GM19025 (cell line): ENCODE data around the gene ROBO1.

ENCODE experiments used
- ATAC-seq: cut with Tn5 transposase; IDR thresholded peaks from one replicate; pipeline ENCODE4 v1.9.1; 2021; ENCODE audit warnings: mild to moderate bottlenecking, low read depth, moderate library complexity; ENCODE audit not compliant: unreplicated experiment

Gene ROBO1

DNA sequence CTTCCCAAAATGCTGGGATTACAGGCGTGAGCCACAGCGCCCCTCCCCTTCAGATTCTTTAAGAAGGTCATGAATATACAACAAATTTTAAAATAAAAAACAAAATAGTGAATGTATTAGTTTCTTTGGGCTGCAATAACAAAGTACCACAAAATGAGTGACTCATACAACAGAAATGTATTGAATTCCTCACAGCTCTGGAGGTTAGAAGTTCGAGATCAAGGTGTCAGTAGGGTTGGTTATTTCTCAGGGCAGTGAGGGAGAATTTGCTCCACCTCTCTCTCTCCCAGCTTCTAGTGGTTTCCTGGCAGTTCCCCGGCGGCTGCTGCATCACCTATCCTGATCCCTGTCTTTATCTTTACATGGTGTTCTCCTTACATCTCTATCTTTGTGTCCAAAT, 804.0 kb downstream of the ROBO1 start:
- no peak for ATAC-seq

DNA sequence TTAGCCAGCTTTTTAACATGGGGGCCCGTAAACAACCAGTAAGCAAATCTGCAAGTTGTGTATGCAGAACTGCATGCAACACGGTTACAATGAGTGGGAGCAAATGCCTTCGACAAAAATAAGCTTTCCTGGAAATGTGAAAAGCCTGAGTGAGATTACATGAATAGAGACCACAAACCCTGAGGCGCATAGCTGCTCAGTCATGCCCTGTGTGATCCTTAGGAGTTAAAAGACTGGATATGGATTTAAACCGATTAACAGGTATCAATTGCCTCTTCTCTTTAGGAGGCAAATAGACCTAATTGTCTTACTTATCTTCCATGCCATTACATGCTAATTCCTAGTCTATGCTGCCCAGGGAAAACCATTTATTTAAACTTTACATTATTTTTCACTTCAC, 810.3 kb downstream of the ROBO1 start:
- no peak for ATAC-seq

GRCh38 chr3:78951342-78951945, 816.4 kb downstream of the ROBO1 start:
- ATAC-seq: no peak

GRCh38 chr3:78941587-78941986, 826.2 kb downstream of the ROBO1 start:
- no peak for ATAC-seq

DNA sequence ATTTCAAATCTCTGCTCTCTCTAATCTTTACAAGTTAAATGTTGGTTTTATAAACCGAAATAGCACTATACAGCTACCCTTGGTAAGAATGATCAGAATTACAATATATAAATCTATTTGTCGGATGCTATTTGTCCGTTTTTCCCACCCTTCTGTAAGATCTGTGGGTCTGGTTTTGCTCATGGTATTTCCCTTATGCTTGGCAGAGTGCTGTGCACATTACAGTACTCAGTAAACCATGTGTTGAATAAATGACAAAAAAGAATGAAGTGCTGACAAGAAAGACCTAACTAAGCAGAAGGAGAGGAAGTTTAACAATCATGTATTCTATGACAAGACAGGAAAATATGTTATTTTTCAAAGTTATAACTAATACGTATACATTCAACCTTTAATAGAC, 827.2 kb downstream of the ROBO1 start:
- no peak for ATAC-seq

- no peak for ATAC-seq
These were observed 827.7 kb downstream of the ROBO1 start for GRCh38 chr3:78940128-78940527.

- ATAC-seq: no peak
These were observed 830.3 kb downstream of the ROBO1 start for GRCh38 chr3:78937475-78937874.

DNA sequence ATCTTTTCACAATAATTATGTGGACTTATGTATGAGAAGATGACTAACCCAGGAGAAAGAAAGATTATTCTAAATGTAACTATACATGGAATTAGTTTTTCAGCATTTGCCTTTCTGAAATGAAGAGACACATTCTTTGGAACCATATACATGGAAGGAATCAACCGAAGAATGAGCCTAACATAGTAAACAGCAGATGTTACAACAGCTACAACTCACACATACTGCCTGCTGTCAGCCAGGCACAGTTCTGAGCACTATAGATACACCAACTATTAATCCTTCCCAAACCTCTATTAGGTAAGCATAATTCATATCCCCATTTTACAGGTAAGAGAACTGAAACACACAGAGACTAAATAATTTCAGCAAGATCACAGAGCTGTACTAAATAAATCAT, 840.0 kb downstream of the ROBO1 start:
- ATAC-seq: no peak

DNA sequence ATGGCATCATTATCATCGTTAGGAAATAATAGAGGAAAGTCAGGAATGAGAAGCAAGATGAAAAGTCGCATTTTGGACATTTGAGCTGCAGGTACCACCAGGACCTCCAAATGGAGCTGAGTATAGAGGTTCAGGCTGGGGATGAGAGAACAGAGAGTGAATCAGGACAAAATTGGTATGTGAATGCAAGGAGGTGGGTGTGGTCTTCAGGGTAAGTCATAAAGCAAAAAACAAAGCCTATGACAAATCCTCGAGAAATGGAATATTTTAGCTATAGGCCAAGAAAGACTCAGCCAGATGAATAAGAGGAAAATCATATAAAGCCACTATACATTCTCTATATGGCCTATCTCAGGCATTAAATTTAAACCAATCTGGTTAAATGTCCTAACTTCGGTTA, 841.3 kb downstream of the ROBO1 start:
- ATAC-seq: no peak

DNA sequence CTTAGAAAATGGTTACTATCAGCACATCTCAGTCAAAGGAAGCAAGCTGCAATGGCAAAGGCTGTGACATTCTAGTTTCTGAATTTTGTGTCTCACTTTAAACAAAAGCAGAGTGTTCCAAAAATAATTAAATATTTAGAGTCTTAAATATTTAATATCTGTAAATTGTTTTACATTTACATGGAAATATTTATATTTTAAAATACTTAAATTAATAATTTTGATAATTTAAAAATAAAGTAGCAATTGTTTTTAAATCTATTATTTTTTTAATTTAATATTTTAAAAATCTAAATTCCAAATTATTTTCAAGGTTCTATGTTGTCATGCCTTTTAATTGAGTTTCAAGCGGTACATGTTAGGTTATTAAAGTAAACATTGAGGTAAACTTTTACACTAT, 843.1 kb downstream of the ROBO1 start:
- ATAC-seq: no peak

GRCh38 chr3:78919021-78919755, 848.6 kb downstream of the ROBO1 start:
- peak; percentile 57 for ATAC-seq

- ATAC-seq: peak; percentile 36
These were observed 849.3 kb downstream of the ROBO1 start for GRCh38 chr3:78918361-78919020.

DNA sequence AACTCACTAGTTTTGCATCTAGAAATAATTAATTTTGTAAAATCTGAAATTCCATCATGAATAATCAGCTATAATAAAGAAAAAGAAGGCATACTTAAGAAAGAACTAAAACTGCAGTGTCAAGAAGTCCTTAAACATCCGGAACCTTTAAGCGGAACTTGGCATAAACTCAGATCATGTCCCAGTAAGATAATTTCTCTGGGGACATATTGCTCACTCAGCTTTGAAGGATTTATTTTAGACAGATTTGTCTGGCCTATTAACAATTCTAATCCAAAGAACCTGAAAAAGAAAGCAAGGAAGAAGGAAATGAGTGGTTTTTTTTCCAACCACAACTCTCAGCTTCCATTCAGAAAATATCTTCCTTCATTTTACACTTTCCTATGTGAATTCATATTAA, 850.3 kb downstream of the ROBO1 start:
- no peak for ATAC-seq

DNA sequence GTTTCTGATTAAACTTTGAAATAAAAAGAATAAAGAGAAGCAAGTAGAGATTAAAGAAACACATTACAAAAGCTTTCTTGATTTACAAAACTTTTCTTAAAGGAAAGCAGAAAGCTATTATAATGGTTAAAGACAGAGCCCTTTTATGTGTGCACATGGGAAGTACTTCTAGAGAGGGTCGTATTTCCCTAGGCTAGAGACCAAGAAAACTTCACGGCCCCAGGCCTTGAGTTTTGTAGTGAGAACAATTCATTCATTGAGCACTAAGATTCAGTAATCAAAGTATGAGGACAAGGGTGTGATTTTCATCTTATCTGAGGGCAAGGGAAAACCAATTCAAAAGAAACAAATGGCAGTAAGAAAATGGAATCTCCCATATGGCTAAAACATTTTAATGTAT, 854.1 kb downstream of the ROBO1 start:
- ATAC-seq: no peak

DNA sequence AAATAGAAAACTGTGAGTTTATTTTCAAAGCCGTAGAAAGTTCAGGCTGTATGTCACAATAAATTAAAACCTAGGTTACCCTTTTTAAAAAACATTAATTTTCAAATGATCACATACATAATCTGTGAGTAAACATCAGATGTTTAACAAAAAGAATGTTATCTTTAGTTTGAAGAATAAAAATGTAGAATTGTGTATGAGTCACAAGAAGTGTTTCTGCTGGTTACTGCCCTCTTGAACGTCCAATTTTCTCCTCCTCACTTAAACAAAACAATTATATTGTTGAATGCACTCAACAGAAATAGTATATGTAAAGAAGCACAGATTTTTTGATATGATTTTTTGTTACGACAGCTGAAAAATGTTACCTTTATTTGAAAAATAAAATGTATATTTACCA, 855.1 kb downstream of the ROBO1 start:
- no peak for ATAC-seq

GRCh38 chr3:78912259-78912658, 855.5 kb downstream of the ROBO1 start:
- no peak for ATAC-seq

- ATAC-seq: no peak
These were observed 856.4 kb downstream of the ROBO1 start for GRCh38 chr3:78911394-78911793.

DNA sequence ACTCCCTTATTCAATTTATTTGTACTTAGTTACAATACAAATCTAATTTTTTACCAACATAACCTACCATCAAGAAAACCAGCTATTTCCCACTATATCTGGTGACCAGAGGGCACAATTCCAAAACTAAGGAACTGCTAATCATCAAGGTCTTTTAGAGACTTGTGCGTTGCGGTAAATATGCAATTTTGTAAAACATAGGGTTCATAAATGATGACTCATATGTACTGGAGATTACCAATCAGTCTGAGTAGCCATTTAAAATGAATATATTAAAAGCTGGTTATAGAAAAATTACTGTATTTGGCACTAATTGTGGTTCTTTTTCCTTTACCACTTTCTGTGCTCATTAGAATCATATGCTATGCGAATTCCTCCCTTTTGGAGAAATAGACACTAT, 859.6 kb downstream of the ROBO1 start:
- no peak for ATAC-seq

DNA sequence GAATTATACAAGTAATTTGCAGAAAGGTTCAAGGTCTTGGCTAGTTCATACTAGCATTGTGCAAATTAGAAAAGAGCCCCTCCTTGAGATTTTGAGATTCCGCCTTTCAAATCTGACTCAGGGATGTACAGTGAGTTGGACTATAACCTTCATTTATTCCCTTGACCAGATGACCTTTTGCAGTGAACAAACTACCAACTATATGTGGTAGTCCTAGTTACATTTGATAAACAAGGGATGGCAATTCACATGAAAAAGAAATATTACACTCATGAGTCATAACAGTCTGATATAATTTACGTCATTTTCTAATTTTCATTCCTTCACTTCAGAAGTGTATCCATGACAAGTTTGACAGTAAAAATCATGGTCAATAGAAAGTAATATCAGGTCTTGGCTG, 860.4 kb downstream of the ROBO1 start:
- ATAC-seq: no peak

GRCh38 chr3:78906930-78907329, 860.9 kb downstream of the ROBO1 start:
- no peak for ATAC-seq

GRCh38 chr3:78906245-78906644, 861.6 kb downstream of the ROBO1 start:
- no peak for ATAC-seq

DNA sequence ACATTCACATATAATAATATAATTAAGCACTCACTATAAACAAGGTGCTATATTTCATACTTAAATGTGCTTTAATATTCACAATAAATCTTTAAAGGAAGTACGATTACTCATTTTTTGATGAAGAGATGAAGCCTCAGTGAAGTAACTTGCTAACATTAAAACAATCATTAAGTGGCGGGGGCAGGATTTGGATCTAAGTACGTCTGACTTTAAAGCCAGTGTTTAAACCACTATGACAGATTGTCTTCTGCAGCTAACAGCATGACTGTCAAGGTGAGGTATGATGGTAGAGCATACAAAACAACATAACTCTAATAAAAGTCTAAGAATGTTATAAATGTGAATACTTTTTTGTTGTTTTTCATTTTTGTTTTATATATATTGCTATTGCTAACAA, 862.1 kb downstream of the ROBO1 start:
- no peak for ATAC-seq
